Gastrocnemius medialis (tissue), 4 donors: ENCODE data around the gene KIAA1586.

Experiments
- CTCF ChIP-seq, 5 experiments: fragments of 450-650 bp in 3 of 5; fragments of 200-600 bp in 2 of 5; sonication (generic) in 2 of 5; IDR thresholded peaks in 4 of 5; conservative IDR thresholded peaks in 1 of 5; 1 replicate in 4 of 5; 2 replicates in 1 of 5; pipeline ENCODE4 v1.5.1; 2016 to 2019; ENCODE audit warnings: antibody characterized with exemption in 5 of 5, mild to moderate bottlenecking in 3 of 5, moderate library complexity in 3 of 5
- POLR2A ChIP-seq, 2 donors: fragments of 450-650 bp; IDR thresholded peaks; one replicate each; pipeline ENCODE4 v1.6.1; 2017; ENCODE audit warnings: antibody characterized with exemption in 2 of 2, mild to moderate bottlenecking in 2 of 2, moderate library complexity in 2 of 2

DNA sequence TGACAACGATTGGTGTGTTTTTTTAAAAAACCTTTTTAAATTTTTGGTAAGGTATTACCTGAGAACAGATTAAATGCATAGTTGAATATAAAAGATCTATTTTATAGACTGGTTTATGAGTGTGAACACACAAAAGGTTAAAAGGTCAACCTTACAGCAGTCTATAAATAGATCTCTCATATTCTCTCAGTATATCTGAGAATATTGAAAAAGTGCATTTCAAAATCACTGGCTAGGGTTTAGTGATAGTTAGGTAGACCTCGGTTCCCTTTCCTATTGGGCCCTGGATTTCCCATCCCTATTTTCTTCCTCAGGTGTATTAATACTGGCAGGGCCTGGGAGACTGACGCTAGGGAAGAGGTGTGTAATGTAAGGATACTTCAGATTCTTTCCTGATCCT, 42.8 kb downstream of the KIAA1586 start:
- no peak for TF ChIP-seq CTCF (IDR thresholded peaks at IDR 0.05 in 4 of 5, conservative IDR thresholded peaks at IDR 0.05 in 1 of 5)
- TF ChIP-seq POLR2A (IDR thresholded peaks at IDR 0.05), result no peak
